ENCODE measurements around the gene OR52J3.

DNA sequence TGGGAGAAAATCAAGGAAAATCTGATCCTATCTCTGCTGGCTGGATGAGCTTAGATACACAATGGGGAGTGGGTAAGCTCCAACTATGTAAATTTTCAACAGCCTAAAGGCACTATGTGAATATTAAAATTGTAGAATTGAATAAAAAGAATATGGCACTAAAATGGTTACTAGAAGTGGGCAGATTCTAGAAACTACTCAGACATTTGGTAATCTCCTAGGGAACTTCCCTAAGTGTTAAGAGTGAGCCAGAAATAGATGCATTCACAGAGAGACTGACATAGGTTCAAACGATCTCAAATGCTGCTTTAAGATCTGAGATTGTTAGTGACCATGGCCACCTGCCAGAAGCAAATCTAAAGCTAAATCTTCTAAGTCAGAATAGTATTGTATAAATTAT lies 18.7 kb downstream of the OR52J3 start:
- TF ChIP-seq, protein P1, sequence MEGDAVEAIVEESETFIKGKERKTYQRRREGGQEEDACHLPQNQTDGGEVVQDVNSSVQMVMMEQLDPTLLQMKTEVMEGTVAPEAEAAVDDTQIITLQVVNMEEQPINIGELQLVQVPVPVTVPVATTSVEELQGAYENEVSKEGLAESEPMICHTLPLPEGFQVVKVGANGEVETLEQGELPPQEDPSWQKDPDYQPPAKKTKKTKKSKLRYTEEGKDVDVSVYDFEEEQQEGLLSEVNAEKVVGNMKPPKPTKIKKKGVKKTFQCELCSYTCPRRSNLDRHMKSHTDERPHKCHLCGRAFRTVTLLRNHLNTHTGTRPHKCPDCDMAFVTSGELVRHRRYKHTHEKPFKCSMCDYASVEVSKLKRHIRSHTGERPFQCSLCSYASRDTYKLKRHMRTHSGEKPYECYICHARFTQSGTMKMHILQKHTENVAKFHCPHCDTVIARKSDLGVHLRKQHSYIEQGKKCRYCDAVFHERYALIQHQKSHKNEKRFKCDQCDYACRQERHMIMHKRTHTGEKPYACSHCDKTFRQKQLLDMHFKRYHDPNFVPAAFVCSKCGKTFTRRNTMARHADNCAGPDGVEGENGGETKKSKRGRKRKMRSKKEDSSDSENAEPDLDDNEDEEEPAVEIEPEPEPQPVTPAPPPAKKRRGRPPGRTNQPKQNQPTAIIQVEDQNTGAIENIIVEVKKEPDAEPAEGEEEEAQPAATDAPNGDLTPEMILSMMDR (IDR thresholded peaks at IDR 0.05) = no peak
- no peak for TF ChIP-seq POLR2A (IDR thresholded peaks at IDR 0.05)
